Activated T-cell treated with anti-CD3 and anti-CD28 coated beads for 48 hours (primary cell): ENCODE data around the gene CUBN.

Source experiments
- DNase-seq: peaks from one replicate; pipeline ENCODE4 v3.0.0-alpha.2; 2020; ENCODE audit warnings: low read depth

Gene CUBN

DNA sequence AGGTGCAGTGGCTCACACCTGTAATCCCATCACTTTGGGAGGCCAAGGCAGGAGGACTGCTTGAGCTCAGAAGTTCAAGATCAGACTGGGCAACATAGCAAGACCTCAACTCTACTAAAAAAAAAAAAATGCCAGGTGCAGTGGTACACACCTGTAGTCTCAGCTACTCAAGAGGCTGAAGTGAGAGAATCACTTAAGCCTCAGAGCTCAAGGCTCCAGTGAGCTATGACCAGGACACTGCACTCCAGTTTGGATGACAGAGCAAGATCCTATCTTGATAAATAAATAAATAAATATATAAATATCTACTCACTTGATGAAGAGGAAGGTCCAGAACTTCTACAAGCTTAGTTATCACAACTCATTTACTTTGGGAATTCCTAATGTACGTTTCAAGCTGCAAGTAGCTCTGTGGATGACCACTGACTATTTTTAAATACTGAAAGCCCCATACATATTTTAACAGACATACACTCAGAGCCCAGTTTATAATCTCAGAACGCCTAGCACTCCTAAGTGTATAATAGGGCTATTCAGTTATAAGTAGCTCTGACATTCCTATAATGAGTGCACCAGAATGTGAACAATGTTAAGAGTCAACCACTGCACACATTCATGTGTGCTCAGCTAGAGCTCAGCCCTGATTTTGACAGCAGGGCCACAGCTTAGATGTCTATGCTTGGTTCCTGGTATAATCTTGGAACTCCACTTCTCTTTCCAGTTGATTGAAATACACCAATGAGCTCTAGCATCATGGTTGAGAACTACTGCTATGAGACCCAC lies 119.1 kb downstream of the CUBN start:
- no peak for DNase-seq

DNA sequence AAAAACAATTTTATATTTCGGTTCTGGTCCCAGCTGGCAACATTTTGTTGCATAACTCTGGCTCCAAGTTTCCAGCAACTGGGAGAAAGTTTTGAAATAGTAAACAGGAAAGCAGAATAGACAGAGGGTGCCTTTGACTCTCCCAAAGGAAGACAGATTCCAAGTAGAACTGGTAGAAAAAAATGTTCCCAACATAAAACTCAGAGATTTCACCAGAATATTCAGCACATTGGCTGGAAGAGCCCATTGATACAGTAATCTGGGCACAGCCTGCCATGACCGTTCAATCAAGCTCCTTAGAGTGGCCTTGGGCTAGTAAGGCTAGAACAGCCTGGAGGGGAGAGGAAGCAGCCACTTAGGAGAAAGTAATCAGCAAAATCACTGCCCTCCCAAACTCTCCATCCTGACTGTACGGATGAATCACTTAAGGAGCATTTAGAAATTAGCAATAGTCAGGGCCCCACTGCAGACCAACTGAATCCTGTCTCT lies 120.4 kb downstream of the CUBN start:
- no peak for DNase-seq

DNA sequence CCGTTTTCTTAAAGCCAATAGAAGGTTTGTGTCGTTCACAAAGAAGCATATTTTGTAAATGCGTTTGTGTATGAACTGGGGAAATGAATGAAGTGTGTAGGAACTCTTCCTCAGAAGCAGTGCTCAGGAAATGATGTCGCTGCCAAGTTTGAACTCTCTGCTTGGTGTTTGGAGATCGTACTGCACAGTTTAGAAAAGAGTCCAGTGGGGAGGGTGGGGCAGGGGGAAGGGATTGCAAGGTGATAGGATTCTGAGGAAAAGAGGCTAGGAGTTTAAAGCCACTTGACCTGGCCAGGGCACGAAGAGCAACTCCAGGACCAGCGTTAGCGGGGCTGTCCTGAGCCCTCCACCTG lies 122.2 kb downstream of the CUBN start:
- no peak for DNase-seq

DNA sequence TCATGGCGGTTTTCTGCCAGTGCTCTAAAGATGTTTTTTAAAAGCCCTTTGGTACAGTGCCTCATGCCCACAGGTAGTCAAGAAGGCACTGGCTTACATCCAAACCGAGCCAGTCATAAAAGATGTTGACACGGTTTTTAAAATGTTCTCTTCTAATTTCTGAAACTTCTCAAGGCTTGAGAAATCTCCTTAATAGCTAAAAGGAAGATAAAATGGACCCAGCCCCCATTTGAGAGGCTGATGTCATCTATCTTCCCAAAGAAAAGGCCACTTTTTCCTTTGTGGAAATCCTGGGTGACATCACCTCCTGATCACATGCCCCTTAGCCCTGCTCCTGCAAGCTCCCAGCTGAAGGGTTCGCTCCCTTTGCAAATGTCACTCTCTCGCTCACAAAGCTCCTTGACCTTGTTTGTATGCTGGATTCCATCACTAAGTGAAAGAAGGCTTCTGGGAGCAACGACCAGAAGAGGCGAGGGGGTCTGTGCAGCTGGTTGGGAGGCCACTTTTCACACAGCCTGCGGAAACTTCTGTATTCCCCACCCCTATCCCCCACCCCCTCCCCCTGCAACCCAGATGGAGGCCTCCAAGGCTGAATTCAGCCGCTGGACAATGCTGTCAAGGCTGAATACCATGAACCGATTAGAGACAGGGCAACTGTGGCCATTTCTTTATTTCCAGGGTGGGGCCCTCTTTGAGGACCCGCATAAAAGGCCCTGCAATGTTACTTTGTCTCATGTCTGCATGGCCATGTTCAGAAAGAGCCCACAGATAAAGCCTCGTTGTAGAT lies 122.8 kb downstream of the CUBN start:
- DNase-seq = no peak

DNA sequence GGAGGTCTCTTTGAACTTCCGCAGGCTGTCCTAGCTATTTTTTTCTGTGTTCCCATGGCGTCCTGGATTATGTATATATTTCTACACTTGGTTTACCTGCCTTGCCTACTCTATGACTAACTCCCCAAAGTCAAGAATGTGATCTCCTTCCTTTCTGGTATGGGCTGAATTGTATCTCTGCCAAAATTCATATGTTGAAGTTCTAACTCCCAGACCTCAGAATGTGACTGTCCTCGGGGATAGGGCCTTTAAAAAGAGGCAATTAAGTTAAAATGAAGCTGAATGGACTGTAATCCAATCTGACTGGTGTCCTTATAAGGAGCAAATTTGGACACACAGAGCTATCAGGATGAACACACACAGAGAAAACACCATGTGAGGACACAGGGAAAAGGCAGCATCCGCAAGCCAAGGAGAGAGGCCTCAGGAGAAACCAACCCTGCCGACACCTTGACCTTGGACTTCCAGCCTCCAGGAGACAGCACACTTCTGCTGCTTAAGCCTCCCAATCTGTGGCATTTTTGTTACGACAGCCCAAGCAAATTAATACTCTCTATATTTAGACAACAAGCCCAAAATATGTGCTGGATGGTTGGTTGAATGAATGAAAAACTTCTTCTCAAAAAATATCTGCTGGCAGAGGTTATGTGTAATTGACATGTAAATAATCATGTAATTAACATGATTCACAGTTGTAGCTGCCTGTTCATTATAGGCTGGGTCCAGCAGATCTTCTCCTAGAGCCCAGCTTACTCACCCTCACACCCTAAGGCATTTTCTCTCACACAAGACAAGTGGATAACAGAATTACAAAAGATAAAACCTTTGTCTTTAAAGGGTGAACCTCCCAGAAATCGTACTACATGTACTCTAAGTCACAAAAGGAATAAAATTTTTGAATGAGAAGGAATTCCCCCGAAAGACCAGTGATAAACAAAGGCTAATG lies 123.7 kb downstream of the CUBN start:
- DNase-seq = no peak

DNA sequence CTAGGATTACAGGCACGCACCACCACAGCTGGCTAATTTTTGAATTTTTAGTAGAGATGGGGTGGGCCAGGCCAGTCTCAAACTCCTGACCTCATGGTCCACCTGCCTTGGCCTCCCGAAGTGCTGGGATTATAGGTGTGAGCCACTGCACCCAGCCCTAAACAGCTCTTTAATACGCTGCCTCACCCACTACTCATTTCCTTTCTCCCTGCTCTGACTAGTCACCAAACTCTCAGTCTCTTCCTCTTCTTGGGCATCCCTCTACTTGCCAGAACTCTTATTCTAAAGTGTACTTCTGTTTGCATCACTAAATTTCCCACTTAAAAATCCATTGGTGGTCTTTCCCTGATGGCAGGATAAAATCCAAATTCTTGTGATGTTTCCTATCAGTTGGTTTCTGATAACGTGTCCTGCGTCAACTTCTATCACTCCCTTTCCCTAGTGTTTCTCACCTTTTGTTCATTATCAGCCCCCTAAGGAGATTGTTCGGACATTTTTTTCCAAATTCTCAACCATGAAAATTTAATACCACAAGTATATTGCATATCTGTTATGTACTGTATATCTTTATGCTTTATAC lies 124.7 kb downstream of the CUBN start:
- DNase-seq = no peak

DNA sequence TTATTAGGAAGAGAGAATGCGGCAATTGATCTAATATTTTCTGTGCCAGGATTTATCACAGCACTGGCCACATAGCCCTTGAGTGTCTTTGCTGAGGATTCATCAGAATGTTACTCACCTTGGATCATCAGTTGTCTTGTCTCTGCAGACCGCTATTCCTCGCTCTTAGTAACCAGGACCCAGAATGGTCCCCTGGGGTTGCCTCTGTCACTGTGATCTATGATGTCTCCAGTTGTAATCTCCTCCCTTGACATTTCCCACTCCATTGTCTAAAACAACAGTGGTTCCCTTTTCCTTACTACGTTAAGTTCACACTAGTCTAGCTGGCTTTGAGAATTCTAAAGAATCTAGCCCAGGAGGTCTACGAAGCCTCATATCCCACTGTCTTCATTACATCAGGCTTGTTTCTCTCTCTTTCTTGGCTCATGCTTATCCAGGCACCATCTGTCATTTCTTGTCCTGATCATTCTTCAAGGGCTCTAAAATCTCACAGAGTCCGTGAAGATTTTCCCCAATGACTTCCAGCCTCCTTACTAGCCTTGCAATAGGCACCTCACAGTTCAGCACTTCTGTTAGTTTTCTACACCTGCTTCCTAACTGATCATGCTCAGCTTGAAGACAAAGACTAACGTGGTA lies 125.8 kb downstream of the CUBN start:
- DNase-seq = no peak

DNA sequence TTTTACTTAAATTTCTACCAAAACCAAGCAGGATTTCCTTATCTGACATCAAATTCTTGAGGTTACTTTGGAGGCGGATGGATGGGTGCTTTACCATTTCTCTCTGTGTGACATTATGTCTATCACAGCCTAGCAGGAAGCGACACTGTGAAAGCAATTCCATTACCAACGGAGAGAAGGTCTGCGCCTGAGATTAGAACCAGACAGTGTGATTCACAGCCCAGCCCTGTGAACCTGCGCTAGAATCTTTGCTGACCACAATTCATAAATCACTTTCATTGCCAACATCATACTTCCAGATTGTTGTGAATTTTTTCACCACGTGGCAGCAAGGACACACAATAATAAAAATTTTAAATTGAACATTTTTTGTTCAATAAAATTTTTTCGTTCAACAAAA lies 126.5 kb downstream of the CUBN start:
- peak; percentile 49 for DNase-seq

DNA sequence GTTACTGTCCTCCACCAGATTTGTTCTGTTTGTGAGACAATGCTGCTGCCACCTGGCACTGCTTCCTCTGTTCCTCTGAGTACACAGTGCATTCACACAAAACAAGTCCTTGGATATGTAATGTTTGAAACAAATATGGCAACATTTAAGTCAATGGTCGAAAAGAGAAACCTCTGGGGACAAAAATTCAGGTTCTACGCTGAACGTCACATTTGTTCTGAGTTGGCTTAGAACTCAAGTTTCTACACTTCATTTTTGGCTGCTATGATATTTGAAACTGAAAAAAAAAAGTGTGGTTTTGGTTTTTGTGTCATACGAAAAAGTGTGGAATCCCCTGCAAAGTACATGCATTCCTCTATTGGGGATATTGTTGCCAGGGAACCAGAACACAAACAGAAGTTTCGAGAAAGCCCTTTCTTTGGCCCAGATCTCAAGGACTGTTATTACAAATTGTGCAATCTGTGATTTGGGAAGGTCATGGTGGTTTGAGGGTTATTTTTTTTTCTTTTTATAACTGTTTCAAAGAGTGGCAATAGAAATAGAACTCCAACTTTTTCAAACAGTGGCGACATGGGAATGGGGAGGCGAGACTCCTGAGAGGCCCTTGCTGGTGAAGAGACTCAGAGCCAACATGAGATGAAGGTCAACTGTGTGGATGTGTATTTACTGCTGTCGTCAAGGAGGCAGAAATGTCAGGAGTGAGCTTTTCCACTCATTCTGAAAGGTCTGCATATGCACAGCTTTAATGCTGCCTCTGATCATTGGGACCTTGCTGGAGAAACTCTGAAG lies 127.5 kb downstream of the CUBN start:
- DNase-seq = no peak

DNA sequence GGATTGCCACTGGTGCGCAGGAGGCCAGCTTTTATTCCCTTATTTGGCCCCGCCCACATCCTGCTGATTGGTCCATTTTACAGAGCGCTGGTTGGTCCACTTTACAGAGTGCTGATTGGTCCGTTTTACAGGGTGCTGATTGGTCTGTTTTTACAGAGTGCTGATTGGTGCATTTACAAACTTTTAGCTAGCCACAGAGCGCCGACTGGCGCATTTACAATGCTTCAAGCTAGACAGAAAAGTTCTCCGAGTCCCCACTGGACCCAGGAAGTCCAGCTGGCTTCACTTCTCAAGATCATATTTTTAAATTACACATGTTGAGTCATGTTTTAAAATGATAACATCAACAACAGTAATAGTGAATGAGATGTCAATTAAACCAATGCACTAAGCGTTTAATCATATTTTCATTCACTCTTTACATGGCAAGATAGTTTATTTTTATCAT lies 128.3 kb downstream of the CUBN start:
- no peak for DNase-seq

DNA sequence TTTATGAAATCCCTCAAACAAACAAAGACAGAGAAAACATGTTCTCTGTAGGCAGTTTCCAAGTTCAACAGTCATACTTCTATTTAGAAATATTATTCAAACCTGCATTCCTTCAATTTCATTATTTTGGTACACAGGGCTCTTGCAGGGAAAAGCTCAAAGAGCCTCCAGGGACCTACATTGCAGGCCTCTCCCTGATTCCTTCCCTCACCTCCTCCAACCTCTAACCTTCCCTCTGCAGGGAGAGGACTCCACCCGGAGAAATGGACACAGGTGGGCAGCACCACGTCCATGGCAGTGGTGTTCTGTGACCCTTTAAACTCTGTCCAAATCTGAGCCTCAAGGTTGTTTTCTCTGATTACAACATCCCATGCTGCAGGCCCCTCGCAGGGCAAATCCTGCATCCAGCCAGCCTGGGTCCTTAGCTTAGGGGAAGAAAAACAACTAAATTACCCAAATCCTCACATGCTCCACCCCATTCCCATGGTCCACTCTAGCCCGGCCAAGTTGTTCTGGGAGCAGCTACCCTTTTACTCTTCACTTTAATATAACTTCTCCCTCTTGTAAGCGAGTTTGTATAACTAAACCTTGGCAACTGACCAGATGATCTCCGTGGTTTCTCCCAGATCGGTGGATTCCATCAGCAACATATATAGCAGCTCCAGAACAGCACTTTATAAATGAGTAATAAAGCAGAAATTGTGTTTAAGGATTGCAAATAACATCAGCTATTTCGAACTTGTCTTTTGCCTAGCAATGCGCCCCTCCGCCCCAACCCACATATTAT lies 129.8 kb downstream of the CUBN start:
- DNase-seq = no peak

DNA sequence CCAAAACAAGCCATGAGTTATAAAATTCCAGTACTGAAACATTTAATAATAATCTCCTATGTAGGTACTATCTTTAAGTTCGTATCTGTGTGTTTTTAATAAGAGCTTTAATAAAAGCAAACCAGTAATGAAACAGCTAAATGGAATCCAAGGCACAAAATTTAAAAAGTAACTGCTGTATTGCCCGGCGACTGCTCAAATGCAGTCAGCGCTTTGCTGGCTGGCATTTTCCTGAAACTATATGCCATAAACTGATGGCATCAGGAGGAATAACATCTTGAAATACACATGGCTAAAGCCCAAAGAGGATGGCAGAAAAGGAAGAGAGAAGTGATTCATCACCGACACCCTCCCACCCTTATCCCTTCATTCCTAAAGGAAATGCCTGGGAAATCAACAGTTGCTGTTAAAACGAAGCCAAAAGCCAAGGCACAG lies 133.1 kb downstream of the CUBN start:
- no peak for DNase-seq

DNA sequence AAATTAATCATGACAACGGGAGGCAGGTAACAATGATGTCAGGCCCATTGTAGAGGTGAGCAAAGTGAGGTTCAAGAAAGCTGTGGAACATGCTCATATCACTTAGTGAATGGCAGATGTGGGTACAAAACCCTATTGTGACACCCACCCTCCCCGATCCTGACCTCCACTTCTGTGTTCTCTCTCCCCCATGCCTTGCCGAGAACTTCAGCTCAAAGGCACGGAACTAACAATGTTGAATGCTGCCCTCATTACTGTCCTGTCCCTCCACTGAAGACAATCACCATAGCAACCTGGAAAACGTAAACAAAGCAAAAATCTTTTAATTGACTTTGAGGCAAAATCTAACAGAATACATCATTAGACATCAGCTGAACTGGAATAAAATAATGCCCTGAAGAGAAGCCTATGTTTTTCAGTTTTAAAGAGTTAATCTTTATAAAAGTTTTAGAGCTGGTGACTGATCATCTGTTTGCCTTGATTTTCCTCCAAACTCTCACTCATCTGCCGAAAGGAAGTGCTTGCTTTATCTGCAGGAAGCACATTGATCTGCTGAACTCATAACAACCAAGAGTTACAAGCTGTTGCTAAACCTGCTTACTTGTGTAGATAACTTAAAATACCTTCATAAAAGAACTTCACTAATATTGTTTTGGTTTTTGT lies 133.6 kb downstream of the CUBN start:
- DNase-seq = no peak

DNA sequence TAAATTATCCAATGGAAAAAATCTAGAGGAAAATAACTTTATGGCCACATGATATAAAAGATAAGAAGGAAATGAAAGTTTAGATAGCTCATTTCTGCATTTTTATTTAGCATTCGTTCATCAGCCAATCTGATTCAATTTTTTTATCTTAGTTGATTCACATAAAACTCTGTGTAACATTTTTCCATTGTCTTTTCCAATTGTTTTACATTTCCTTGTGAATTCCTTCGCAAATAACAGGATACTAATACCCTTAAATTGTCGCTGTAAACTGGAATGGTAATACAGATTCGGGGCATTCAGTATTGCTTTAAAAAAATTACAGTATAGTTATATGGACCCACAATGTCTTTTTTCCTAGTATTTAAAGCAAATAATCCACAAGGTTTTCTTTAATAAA lies 136.4 kb downstream of the CUBN start:
- no peak for DNase-seq

DNA sequence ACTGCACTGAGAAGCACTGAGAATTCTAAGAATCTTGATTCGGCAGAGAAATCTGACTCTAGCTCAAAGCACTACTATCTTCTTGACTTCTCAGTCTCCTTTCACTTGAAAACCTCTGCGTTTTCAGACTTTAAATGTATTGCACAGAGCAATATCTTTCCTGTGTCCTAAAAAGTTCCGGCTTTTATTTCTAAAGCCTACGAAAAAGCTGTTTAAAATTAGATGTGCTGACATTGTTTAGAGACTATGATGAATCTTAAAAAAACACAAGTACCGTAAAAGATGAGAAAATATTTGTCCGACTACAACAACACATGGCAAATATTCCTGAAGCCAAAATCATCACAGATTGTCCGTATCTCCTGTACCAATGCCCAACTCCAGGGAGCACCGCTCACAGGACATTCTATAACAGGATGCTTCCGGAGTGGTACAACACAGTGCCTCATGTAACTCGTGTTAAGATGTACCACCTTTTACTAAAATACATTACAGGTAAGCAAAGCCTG lies 136.9 kb downstream of the CUBN start:
- no peak for DNase-seq

DNA sequence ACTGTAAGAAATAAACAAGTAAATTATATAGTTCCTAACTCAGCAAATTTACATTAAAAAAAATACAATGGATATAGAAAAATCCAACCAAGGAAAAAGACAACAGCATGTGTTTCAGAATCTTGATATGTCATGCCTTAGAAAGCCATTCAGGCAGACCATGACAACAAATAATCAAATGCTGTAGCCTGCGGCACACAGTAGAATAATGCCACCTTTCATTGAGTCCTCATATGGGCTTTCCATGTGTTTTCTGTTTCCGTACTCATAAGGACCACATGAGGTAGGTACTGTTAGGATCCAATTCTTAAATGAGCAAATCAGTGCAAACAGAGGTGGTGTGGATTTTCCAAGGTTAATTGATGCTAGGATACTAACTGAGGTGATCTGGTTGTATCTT lies 138.6 kb downstream of the CUBN start:
- no peak for DNase-seq

DNA sequence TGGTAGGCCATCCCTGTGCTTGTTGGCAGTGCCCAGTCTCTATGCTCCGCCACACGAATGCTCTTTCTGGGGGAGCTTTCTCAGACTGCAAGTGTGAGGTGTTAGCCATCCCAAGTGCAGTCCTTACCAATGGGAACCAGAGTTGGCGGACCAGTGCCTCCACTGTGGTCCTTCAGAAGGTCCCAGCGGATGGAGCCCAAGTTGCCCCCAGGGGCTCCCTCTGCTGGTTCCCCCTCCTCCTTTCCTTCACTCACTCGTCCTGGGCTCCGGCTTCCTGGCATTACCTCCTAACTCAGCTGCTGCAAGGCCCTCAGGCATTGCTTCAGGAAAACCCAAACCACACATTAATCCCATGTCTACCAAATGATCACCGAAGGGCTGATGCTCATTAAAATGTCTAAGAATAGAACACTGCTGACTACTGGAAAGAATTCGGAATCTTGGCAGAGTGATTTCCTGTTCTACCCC lies 139.8 kb downstream of the CUBN start:
- DNase-seq = no peak

DNA sequence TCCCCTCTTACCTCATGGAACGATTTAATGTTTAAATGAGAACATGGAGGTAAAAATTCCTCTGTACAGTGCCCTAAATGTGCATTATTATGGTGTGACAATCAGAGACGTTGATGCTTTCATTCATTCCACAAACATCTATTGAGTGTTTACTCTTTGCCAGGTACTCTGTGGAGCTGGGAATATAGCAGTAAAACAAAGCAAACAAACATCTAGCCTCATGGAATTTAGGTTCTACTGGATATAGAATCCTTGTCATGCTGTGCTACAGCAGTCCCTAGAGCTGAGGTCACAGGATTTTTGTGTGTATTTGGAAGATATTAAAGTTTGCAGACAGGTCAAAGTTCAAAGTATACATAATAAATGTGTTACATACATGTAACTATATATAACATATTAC lies 140.7 kb downstream of the CUBN start:
- no peak for DNase-seq
